HEK293T (cell line): ENCODE measurements around the gene RTN1.

Source experiments
- BHLHE40 ChIP-seq: fragments of 450-650 bp; IDR thresholded peaks from 2 replicates; pipeline ENCODE4 v1.6.1; 2016; ENCODE audit warnings: mild to moderate bottlenecking, moderate library complexity, borderline replicate concordance
- CTBP1 ChIP-seq: fragments of 450-650 bp; IDR thresholded peaks from 2 replicates; pipeline ENCODE4 v1.6.1; 2016; ENCODE audit warnings: borderline replicate concordance
- ELF4 ChIP-seq: fragments of 450-650 bp; IDR thresholded peaks from 2 replicates; pipeline ENCODE4 v1.6.1; 2017; ENCODE audit warnings: antibody characterized with exemption
- FOXA1 ChIP-seq: fragments of 450-650 bp; IDR thresholded peaks from 2 replicates; pipeline ENCODE4 v1.6.1; 2016; ENCODE audit warnings: mild to moderate bottlenecking
- FOXK2 ChIP-seq: fragments of 450-650 bp; IDR thresholded peaks from 2 replicates; pipeline ENCODE4 v1.6.1; 2016; ENCODE audit warnings: mild to moderate bottlenecking
- FOXM1 ChIP-seq: fragments of 450-650 bp; IDR thresholded peaks from 2 replicates; pipeline ENCODE4 v1.6.1; 2017; ENCODE audit warnings: mild to moderate bottlenecking, borderline replicate concordance
- L3MBTL2 ChIP-seq: fragments of 450-650 bp; conservative IDR thresholded peaks from 2 replicates; pipeline ENCODE4 v1.6.1; 2016; ENCODE audit warnings: mild to moderate bottlenecking
- NFRKB ChIP-seq: fragments of 450-650 bp; IDR thresholded peaks from 2 replicates; pipeline ENCODE4 v1.6.1; 2016; ENCODE audit warnings: mild to moderate bottlenecking, moderate library complexity
- PKNOX1 ChIP-seq: fragments of 450-650 bp; IDR thresholded peaks from 2 replicates; pipeline ENCODE4 v1.6.1; 2016
- SP1 ChIP-seq: fragments of 450-650 bp; IDR thresholded peaks from 2 replicates; pipeline ENCODE4 v1.6.1; 2017
- SUZ12 ChIP-seq: fragments of 450-650 bp; IDR thresholded peaks from 2 replicates; pipeline ENCODE4 v1.6.1; 2016; ENCODE audit warnings: mild to moderate bottlenecking
- TARDBP ChIP-seq: fragments of 450-650 bp; IDR thresholded peaks from 2 replicates; pipeline ENCODE4 v1.6.1; 2016
- ZNF384 ChIP-seq: fragments of 450-650 bp; IDR thresholded peaks from 2 replicates; pipeline ENCODE4 v1.6.1; 2016

- TF ChIP-seq ZNF384 (no peak), NFRKB (no peak), TARDBP (no peak), BHLHE40 (no peak), FOXM1 (no peak), SP1 (no peak), SUZ12 (no peak), ELF4 (no peak), L3MBTL2 (no peak), CTBP1 (no peak), FOXK2 (no peak), FOXA1 (no peak), PKNOX1 (no peak)
These were observed 55.6 kb downstream of the RTN1 start for GRCh38 chr14:59814988-59815387.
